Measurements from ENCODE around the gene TEX54.

DNA sequence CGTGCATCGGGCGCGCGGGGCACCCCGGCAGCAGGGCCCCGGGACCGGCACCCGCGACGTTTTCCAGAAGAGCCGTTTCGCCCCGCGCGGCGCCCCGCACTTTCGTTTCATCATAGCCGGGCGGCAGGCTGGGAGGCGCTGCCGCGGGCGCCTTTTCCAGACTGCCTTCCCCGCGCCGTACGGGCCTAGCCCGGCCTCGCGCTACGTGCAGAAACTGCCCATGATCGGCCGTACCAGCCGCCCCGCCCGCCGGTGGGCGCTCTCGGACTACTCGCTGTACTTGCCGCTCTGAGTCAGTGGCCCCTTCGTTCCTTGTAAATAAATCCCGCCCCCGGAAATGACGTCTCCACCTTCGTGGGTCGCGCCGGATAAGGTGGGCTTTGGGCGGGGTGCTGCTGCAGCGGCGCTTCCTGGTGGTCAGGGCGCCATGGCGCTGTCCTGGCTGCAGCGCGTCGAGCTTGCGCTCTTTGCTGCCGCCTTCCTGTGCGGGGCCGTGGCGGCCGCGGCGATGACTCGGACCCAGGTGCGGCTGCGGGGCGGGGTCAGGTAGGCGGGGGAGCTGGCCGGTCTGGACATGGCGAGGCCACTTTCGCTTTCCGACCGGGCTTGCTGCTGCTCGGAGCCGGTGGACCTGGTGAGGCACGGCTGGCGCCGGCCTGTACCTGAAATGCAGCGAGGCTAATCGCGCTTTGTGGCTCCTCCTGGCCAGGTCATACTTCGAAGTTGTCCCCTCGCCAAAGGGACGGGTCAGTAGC lies 45.5 kb downstream of the TEX54 start, which contains the start of gene TMEM179B:
- TF ChIP-seq CTCF (IDR thresholded peaks at IDR 0.05): peak in 1 of 3 donors; percentile 58
- TF ChIP-seq POLR2A (IDR thresholded peaks at IDR 0.05): peak; percentile 96

Measured in breast epithelium (tissue), 3 donors.